Activated T-helper 17 cell treated with anti-CD3 and anti-CD28 coated beads, Interleukin-2, amount 50 U/mL, for 72 hours (primary cell): ENCODE measurements around the gene HNRNPK. TPM values are rescaled to one million over a fixed set of nuclear protein-coding genes. Genes with fewer than 3 reads are reported as not detected.
A peak's percentile ranks its signal among the peaks of the same experiment; 100 is the strongest.

Source experiments
- ATAC-seq: fragments of 150-1000 bp; cut with Tn5 transposase; replicated peaks from 2 replicates; pipeline ENCODE4 v1.10.0; 2021; ENCODE audit warnings: mild to moderate bottlenecking, moderate library complexity
- H3K27ac Mint-ChIP-seq: one replicate; pipeline ENCODE4 v1.8.0; 2022; ENCODE audit warnings: mixed read lengths
- H3K27me3 Mint-ChIP-seq: one replicate; pipeline ENCODE4 v1.8.0; 2022; ENCODE audit warnings: mixed read lengths
- H3K36me3 Mint-ChIP-seq: one replicate; pipeline ENCODE4 v1.8.0; 2022; ENCODE audit warnings: low read depth, mild to moderate bottlenecking, mixed read lengths
- H3K4me1 Mint-ChIP-seq: one replicate; pipeline ENCODE4 v1.8.0; 2022; ENCODE audit warnings: mixed read lengths
- H3K4me3 Mint-ChIP-seq: one replicate; pipeline ENCODE4 v1.8.0; 2022; ENCODE audit warnings: mild to moderate bottlenecking, mixed read lengths
- H3K9me3 Mint-ChIP-seq: one replicate; pipeline ENCODE4 v1.8.0; 2022; ENCODE audit warnings: mixed read lengths
- total RNA-seq, 2 donors: library from RNA; stranded (reverse); gene quantifications; one replicate each; pipeline ENCODE4 v1.2.3, GENCODE V29; 2022

The HNRNPK gene
- total RNA-seq, 2 donors from 2014 or later, result 542 to 767 TPM

GRCh38 chr9:83986765-83987401 is 6.9 kb upstream of the HNRNPK start:
- Mint-ChIP-seq H3K4me1 (peaks cover 11% of the 10 kb centered on the region), H3K4me3 (peak overlapping the region; percentile 54), H3K9me3 (no peaks in the 10 kb centered on the region), H3K27ac (peak overlapping the region; percentile 60), H3K27me3 (no peaks in the 10 kb centered on the region), H3K36me3 (peaks cover 44% of the 10 kb centered on the region)
- ATAC-seq, result peak; percentile 97

GRCh38 chr9:83986195-83986594 is 6.2 kb upstream of the HNRNPK start:
- H3K27me3 Mint-ChIP-seq, result no peaks in the 10 kb centered on the region
- peaks cover 16% of the 10 kb centered on the region for H3K4me1 Mint-ChIP-seq
- H3K36me3 Mint-ChIP-seq, result peaks cover 46% of the 10 kb centered on the region
- no peaks in the 10 kb centered on the region for H3K9me3 Mint-ChIP-seq
- H3K27ac Mint-ChIP-seq, result no peak overlapping the region
- ATAC-seq, result no peak
- H3K4me3 Mint-ChIP-seq, result peak overlapping the region; percentile 54

GRCh38 chr9:83981126-83981871 is 1.3 kb upstream of the HNRNPK start:
- no peak for ATAC-seq
- H3K4me1 Mint-ChIP-seq, result peaks cover 26% of the 10 kb centered on the region
- H3K9me3 Mint-ChIP-seq, result no peaks in the 10 kb centered on the region
- H3K4me3 Mint-ChIP-seq, result peak overlapping the region; percentile 89
- H3K27ac Mint-ChIP-seq, result peak overlapping the region; percentile 100
- H3K27me3 Mint-ChIP-seq, result no peaks in the 10 kb centered on the region
- H3K36me3 Mint-ChIP-seq, result peaks cover 57% of the 10 kb centered on the region

GRCh38 chr9:83980395-83981125 is 545 bp upstream of the HNRNPK start, which contains the start of gene RMI1:
RMI1 (plus strand) TSS chr9:83980805; CDS start chr9:84000987, 20,182 bp downstream.
- Mint-ChIP-seq H3K4me1 (peaks cover 34% of the 10 kb centered on the region), H3K27ac (peak within 1 kb of the TSS; percentile 100), H3K27me3 (no peaks in the 10 kb centered on the region), H3K36me3 (peaks cover 64% of the 10 kb centered on the region), H3K9me3 (no peaks in the 10 kb centered on the region), H3K4me3 (peak within 1 kb of the TSS; percentile 89)
- ATAC-seq, result peak; percentile 80

DNA sequence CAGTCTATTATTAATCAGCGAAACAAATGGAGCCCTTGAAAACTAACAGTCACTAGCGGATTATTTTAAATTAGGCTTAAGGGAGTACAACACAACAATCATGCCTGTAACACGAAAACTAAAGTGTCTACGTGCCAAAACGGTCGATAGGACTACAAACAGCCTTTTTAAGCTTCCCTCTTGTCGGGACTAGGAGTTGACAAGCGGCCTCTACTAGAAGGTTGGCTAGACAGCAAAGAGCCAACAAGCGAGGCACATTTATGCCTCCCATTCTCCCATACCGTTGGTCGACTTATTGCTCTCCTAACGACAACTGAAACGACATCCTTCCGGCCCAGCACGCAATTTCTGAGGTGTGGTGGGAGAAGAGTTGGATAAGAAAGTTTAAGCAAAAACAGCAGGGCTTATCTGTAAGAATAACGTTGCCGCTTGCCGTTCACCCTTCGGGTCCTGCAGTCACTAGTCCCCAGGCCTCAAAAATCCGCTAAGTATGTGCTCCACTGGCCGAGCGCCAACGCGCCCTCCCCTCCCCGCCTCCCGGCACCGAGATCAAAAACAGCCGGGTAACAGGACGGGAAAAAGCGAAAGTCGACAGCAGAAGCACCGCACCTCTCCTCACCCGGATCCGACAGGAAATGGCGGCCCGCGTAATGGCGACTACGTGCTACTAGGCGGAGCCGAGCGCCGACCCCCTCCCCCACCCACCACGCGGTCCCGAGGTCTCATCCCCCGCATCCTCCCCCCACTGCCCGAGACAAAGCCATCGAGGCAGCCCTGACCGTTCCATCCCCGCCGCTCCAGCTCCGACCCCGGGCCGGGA is 813 bp downstream of the HNRNPK start:
- Mint-ChIP-seq H3K36me3 (peaks cover 78% of the 10 kb centered on the region), H3K27me3 (no peaks in the 10 kb centered on the region), H3K4me3 (peak overlapping the region; percentile 89), H3K9me3 (no peaks in the 10 kb centered on the region), H3K4me1 (peaks cover 47% of the 10 kb centered on the region), H3K27ac (peak overlapping the region; percentile 100)
- peak; percentile 47 for ATAC-seq

- peaks cover 92% of the 10 kb centered on the region for H3K36me3 Mint-ChIP-seq
- H3K4me3 Mint-ChIP-seq, result peak overlapping the region; percentile 89
- H3K27ac Mint-ChIP-seq, result peak overlapping the region; percentile 100
- H3K27me3 Mint-ChIP-seq, result no peaks in the 10 kb centered on the region
- H3K9me3 Mint-ChIP-seq, result no peaks in the 10 kb centered on the region
- peaks cover 42% of the 10 kb centered on the region for H3K4me1 Mint-ChIP-seq
- ATAC-seq, result no peak
Measured at GRCh38 chr9:83977196-83977595, 2.8 kb downstream of the HNRNPK start.

DNA sequence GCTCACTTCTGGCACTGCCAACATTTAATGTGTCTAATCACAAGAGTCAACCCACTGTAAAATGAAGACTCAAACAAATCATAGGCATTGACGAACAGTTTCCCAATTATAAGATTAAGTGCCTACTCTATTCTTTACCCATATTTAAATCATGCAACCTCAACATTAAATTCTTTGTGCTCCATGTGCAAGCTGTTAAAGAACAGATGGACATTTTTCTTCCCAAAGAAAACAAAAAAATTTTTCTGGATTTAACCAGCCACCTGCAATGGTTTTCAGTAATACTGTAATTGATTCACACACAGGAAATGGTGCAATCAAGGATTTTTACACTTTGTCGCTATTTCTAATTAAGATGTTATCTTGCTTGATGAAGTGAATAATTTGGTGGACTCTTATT is 3.6 kb downstream of the HNRNPK start:
- H3K9me3 Mint-ChIP-seq, result no peaks in the 10 kb centered on the region
- peaks cover 96% of the 10 kb centered on the region for H3K36me3 Mint-ChIP-seq
- H3K27me3 Mint-ChIP-seq, result no peaks in the 10 kb centered on the region
- peaks cover 41% of the 10 kb centered on the region for H3K4me1 Mint-ChIP-seq
- H3K4me3 Mint-ChIP-seq, result peak overlapping the region; percentile 89
- peak overlapping the region; percentile 53 for H3K27ac Mint-ChIP-seq
- ATAC-seq, result no peak

- no peak for ATAC-seq
- Mint-ChIP-seq H3K4me1 (peaks cover 41% of the 10 kb centered on the region), H3K27me3 (no peaks in the 10 kb centered on the region), H3K36me3 (peaks cover 100% of the 10 kb centered on the region), H3K9me3 (no peaks in the 10 kb centered on the region), H3K27ac (peak overlapping the region; percentile 53), H3K4me3 (peak overlapping the region; percentile 89)
Measured at GRCh38 chr9:83975300-83975699, 4.7 kb downstream of the HNRNPK start.

- H3K4me3 Mint-ChIP-seq, result peak overlapping the region; percentile 10
- ATAC-seq, result no peak
- no peaks in the 10 kb centered on the region for H3K27me3 Mint-ChIP-seq
- H3K27ac Mint-ChIP-seq, result no peak overlapping the region
- peaks cover 38% of the 10 kb centered on the region for H3K4me1 Mint-ChIP-seq
- H3K9me3 Mint-ChIP-seq, result no peaks in the 10 kb centered on the region
- peaks cover 100% of the 10 kb centered on the region for H3K36me3 Mint-ChIP-seq
Measured at GRCh38 chr9:83972286-83972685, 7.7 kb downstream of the HNRNPK start.

DNA sequence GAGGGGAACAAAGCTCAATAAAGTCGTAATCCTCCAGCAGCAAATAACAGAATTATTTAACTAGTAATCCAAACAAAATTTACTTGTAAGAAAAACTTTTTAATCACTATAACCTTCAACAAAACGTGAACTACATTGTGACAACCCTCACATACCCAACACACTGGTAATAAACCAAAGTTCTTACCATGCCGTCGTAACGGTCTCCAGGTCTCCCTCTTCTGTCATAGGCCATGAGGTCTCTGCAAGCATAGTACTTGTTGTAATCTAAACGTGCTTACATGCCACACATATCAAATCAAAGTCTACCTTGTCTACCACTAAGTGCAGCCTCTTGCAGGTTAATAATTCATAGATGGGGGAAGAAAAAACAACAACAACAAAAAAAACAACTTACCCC is 8.5 kb downstream of the HNRNPK start:
- ATAC-seq, result no peak
- Mint-ChIP-seq H3K27ac (no peak overlapping the region), H3K4me3 (no peak overlapping the region), H3K27me3 (no peaks in the 10 kb centered on the region), H3K36me3 (peaks cover 100% of the 10 kb centered on the region), H3K4me1 (peaks cover 34% of the 10 kb centered on the region), H3K9me3 (no peaks in the 10 kb centered on the region)

- Mint-ChIP-seq H3K27ac (no peak overlapping the region), H3K9me3 (no peaks in the 10 kb centered on the region), H3K4me3 (no peak overlapping the region), H3K4me1 (peaks cover 23% of the 10 kb centered on the region), H3K36me3 (peaks cover 89% of the 10 kb centered on the region), H3K27me3 (no peaks in the 10 kb centered on the region)
- no peak for ATAC-seq
Measured at GRCh38 chr9:83969602-83970001, 10.4 kb downstream of the HNRNPK start.

DNA sequence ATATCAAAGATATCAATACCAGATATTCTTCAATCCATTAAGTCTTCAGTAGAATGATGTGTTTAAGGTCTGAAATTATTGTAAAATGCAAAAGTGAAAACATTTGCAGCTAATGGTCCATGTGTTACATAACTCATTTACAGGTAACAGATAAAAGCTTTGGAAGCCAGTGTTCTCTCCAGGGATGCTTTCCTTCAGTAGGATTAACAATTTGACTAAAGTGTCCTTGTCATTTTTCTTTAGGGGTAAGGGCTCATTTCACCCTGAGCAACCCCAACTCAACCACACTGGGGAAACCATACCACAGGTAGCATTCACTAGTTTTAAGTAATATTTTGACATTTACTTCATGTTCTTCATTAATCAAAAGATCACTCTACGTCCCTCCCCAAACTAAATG is 12.9 kb downstream of the HNRNPK start:
- peaks cover 13% of the 10 kb centered on the region for H3K4me1 Mint-ChIP-seq
- H3K4me3 Mint-ChIP-seq, result no peak overlapping the region
- H3K9me3 Mint-ChIP-seq, result no peaks in the 10 kb centered on the region
- ATAC-seq, result no peak
- H3K27me3 Mint-ChIP-seq, result no peaks in the 10 kb centered on the region
- H3K27ac Mint-ChIP-seq, result no peak overlapping the region
- H3K36me3 Mint-ChIP-seq, result peaks cover 64% of the 10 kb centered on the region

GRCh38 chr9:83966209-83966582 is 13.8 kb downstream of the HNRNPK start:
- no peaks in the 10 kb centered on the region for H3K27me3 Mint-ChIP-seq
- no peak overlapping the region for H3K4me3 Mint-ChIP-seq
- H3K36me3 Mint-ChIP-seq, result peaks cover 55% of the 10 kb centered on the region
- H3K4me1 Mint-ChIP-seq, result peaks cover 9% of the 10 kb centered on the region
- ATAC-seq, result peak; percentile 15
- H3K27ac Mint-ChIP-seq, result no peak overlapping the region
- no peaks in the 10 kb centered on the region for H3K9me3 Mint-ChIP-seq
